Neural cell (in vitro differentiated cells): ENCODE measurements around the gene CACNA1C. TPM values are rescaled to one million over a fixed set of nuclear protein-coding genes. Genes with fewer than 3 reads are reported as not detected.

Experiments
- H2AFZ ChIP-seq: fragments of 200-600, 300-800 bp; sonication (generic), shearing (Covaris generic); 2 replicates; pipeline ENCODE4 v1.6.0; 2014; ENCODE audit warnings: low read depth, mild to moderate bottlenecking, antibody characterized with exemption, low read length, moderate library complexity
- H3F3A ChIP-seq: fragments of 200-600 bp; shearing (Covaris generic); 2 replicates; pipeline ENCODE4 v1.6.1; 2016; ENCODE audit warnings: mild to moderate bottlenecking, moderate library complexity, mixed read lengths, antibody characterized with exemption, low read length; ENCODE audit not compliant: insufficient read depth, poor library complexity, severe bottlenecking
- H3K27ac ChIP-seq: fragments of 200-600, 300-800 bp; sonication (generic), shearing (Covaris generic); 2 replicates; pipeline ENCODE4 v1.5.1; 2014; ENCODE audit warnings: mild to moderate bottlenecking, low read length, moderate library complexity
- H3K27me3 ChIP-seq: fragments of 300-800, 200-600 bp; sonication (generic), shearing (Covaris generic); 2 replicates; pipeline ENCODE4 v1.6.0; 2014; ENCODE audit warnings: mild to moderate bottlenecking, low read depth, low read length, moderate library complexity; ENCODE audit not compliant: insufficient read depth
- H3K36me3 ChIP-seq: fragments of 300-800, 200-600 bp; sonication (generic), shearing (Covaris generic); 2 replicates; pipeline ENCODE4 v1.5.1; 2014; ENCODE audit warnings: mild to moderate bottlenecking, antibody characterized with exemption, low read length, moderate library complexity; ENCODE audit not compliant: insufficient read depth
- H3K4me2 ChIP-seq: fragments of 300-800, 200-600 bp; sonication (generic), shearing (Covaris generic); 2 replicates; pipeline ENCODE4 v1.6.0; 2014; ENCODE audit warnings: mild to moderate bottlenecking, low read length
- H3K4me3 ChIP-seq: fragments of 300-800, 200-600 bp; sonication (generic), shearing (Covaris generic); 2 replicates; pipeline ENCODE4 v1.5.1; 2014; ENCODE audit warnings: mild to moderate bottlenecking, low read length, moderate library complexity
- H3K79me2 ChIP-seq: fragments of 200-600 bp; shearing (Covaris generic); replicated peaks from 2 replicates; pipeline ENCODE4 v1.6.0; 2014; ENCODE audit warnings: mild to moderate bottlenecking, low read length, moderate library complexity; ENCODE audit not compliant: insufficient read depth
- H3K9ac ChIP-seq: fragments of 300-800, 200-600 bp; sonication (generic), shearing (Covaris generic); 2 replicates; pipeline ENCODE4 v1.6.1; 2016; ENCODE audit warnings: mild to moderate bottlenecking, low read length, mixed read lengths
- H3K9me2 ChIP-seq: fragments of 200-600 bp; shearing (Covaris generic); 2 replicates; pipeline ENCODE4 v1.6.1; 2016; ENCODE audit warnings: mild to moderate bottlenecking, low read length, mixed read lengths; ENCODE audit not compliant: insufficient read depth
- H3K9me3 ChIP-seq: fragments of 200-600, 300-800 bp; sonication (generic), shearing (Covaris generic); 2 replicates; pipeline ENCODE4 v1.6.1; 2016; ENCODE audit warnings: mild to moderate bottlenecking, mixed run types, low read length, moderate library complexity, mixed read lengths
- H4K20me1 ChIP-seq: fragments of 200-600 bp; shearing (Covaris generic); 2 replicates; pipeline ENCODE4 v1.6.1; 2016; ENCODE audit warnings: mild to moderate bottlenecking, mixed run types; ENCODE audit not compliant: insufficient read depth
- CTCF ChIP-seq: fragments of 450-650 bp; IDR thresholded peaks from 2 replicates; pipeline ENCODE4 v1.5.1; 2014; ENCODE audit warnings: antibody characterized with exemption, mild to moderate bottlenecking, moderate library complexity; ENCODE audit not compliant: poor library complexity, severe bottlenecking
- EP300 ChIP-seq: fragments of 450-650 bp; conservative IDR thresholded peaks from 2 replicates; pipeline ENCODE4 v1.6.1; 2014; ENCODE audit warnings: antibody characterized with exemption, mild to moderate bottlenecking, moderate library complexity; ENCODE audit not compliant: poor library complexity, severe bottlenecking
- EZH2 ChIP-seq: fragments of 200-600, 300-800 bp; shearing (Covaris generic), sonication (generic); IDR thresholded peaks from 2 replicates; pipeline ENCODE4 v1.6.1; 2014; ENCODE audit warnings: antibody characterized with exemption, low read length, borderline replicate concordance, mild to moderate bottlenecking; ENCODE audit not compliant: insufficient read depth, poor library complexity, severe bottlenecking
- MXI1 ChIP-seq: fragments of 450-650 bp; conservative IDR thresholded peaks from 2 replicates; pipeline ENCODE4 v1.6.1; 2014; ENCODE audit warnings: antibody characterized with exemption, mild to moderate bottlenecking; ENCODE audit not compliant: poor library complexity, severe bottlenecking
- POLR2AphosphoS5 ChIP-seq: IDR thresholded peaks from 2 replicates; pipeline ENCODE4 v1.6.1; 2012
- RAD21 ChIP-seq: fragments of 450-650 bp; conservative IDR thresholded peaks from 2 replicates; pipeline ENCODE4 v1.6.1; 2014; ENCODE audit warnings: antibody characterized with exemption, mild to moderate bottlenecking, moderate library complexity
- REST ChIP-seq: IDR thresholded peaks from 2 replicates; pipeline ENCODE4 v1.6.1; 2012; ENCODE audit warnings: borderline replicate concordance
- SMC3 ChIP-seq: fragments of 450-650 bp; conservative IDR thresholded peaks from 2 replicates; pipeline ENCODE4 v1.6.1; 2014; ENCODE audit warnings: antibody characterized with exemption, mild to moderate bottlenecking, moderate library complexity; ENCODE audit not compliant: poor library complexity
- TAF1 ChIP-seq: IDR thresholded peaks from 2 replicates; pipeline ENCODE4 v1.6.1; 2012; ENCODE audit warnings: low read depth
- polyA plus RNA-seq: library from polyadenylated mRNA; depleted of rRNA; stranded (reverse); fragments of >200 nt; gene quantifications from 2 replicates; pipeline ENCODE4 v1.2.3, GENCODE V29; 2014

Gene CACNA1C
- polyA plus RNA-seq, 1 donor from 2014 or later = 9.7 TPM

GRCh38 chr12:2583642-2584401, 531.0 kb downstream of the CACNA1C start:
- Histone ChIP-seq H3K27me3 (no peaks in the 10 kb centered on the region), H3K9ac (no peak overlapping the region)

GRCh38 chr12:2586156-2587038, 533.6 kb downstream of the CACNA1C start:
- Histone ChIP-seq H3K27me3 (no peaks in the 10 kb centered on the region), H3F3A (no peaks in the 10 kb centered on the region), H2AFZ (no peak overlapping the region), H3K27ac (no peak overlapping the region), H3K4me3 (no peak overlapping the region), H3K9ac (no peak overlapping the region), H3K79me2 (no peaks in the 10 kb centered on the region), H3K36me3 (peaks cover 10% of the 10 kb centered on the region), H3K4me2 (no peak overlapping the region), H3K9me3 (no peaks in the 10 kb centered on the region), H4K20me1 (no peaks in the 10 kb centered on the region), H3K9me2 (no peaks in the 10 kb centered on the region)
- TF ChIP-seq TAF1 (no peak), POLR2AphosphoS5 (no peak), MXI1 (no peak), EP300 (no peak), SMC3 (no peak), CTCF (no peak), REST (no peak), EZH2 (no peak), RAD21 (no peak)

More at GRCh38 chr12:2583642-2584401, 531.0 kb downstream of the CACNA1C start:
- Histone ChIP-seq H3K9me3 (no peaks in the 10 kb centered on the region), H3K4me3 (no peak overlapping the region), H3K36me3 (peaks cover 10% of the 10 kb centered on the region), H3K79me2 (no peaks in the 10 kb centered on the region), H3K4me2 (no peak overlapping the region), H3K9me2 (no peaks in the 10 kb centered on the region), H2AFZ (no peak overlapping the region), H3K27ac (no peak overlapping the region), H3F3A (no peaks in the 10 kb centered on the region), H4K20me1 (no peaks in the 10 kb centered on the region)
- TF ChIP-seq POLR2AphosphoS5 = no peak
